ENCODE results near the gene ABHD2.

Gene ABHD2

GRCh38 chr15:89184357-89184756 lies 96.1 kb downstream of the ABHD2 start:
- DNase-seq (ENCODE audit: low read depth, low spot score): no peak
- no peak for TF ChIP-seq SUZ12 (IDR thresholded peaks at IDR 0.05; ENCODE audit: extremely low read depth, insufficient read depth, insufficient read length)
- TF ChIP-seq ZNF274 (IDR thresholded peaks at IDR 0.05; ENCODE audit: low read depth, low read length): no peak
- TF ChIP-seq YY1 (IDR thresholded peaks at IDR 0.05; ENCODE audit: insufficient read depth, insufficient read length): no peak

GRCh38 chr15:89184886-89185526 lies 96.8 kb downstream of the ABHD2 start:
- DNase-seq (ENCODE audit: low read depth, low spot score): no peak
- no peak overlapping the region for H3K9ac ChIP-seq (ENCODE audit: insufficient read length, low read depth)
- H3K27me3 ChIP-seq (ENCODE audit: insufficient read depth, insufficient read length): no peaks in the 10 kb centered on the region
- H3K4me1 ChIP-seq (ENCODE audit: insufficient read depth, insufficient read length): no peaks in the 10 kb centered on the region
- H3K36me3 ChIP-seq (ENCODE audit: insufficient read depth, insufficient read length, low read length): peaks cover 26% of the 10 kb centered on the region
- H3K4me3 ChIP-seq (ENCODE audit: insufficient read length, low read depth): no peak overlapping the region
- H3K9me3 ChIP-seq (ENCODE audit: insufficient read depth, low read length): no peaks in the 10 kb centered on the region
- no peak for TF ChIP-seq SUZ12 (IDR thresholded peaks at IDR 0.05; ENCODE audit: extremely low read depth, insufficient read depth, insufficient read length)
- TF ChIP-seq ZNF274 (IDR thresholded peaks at IDR 0.05; ENCODE audit: low read depth, low read length): no peak
- no peak for TF ChIP-seq YY1 (IDR thresholded peaks at IDR 0.05; ENCODE audit: insufficient read depth, insufficient read length)

More at GRCh38 chr15:89184357-89184756, 96.1 kb downstream of the ABHD2 start:
- no peaks in the 10 kb centered on the region for H3K27me3 ChIP-seq (ENCODE audit: insufficient read depth, insufficient read length)
- H3K4me3 ChIP-seq (ENCODE audit: insufficient read length, low read depth): no peak overlapping the region
- peaks cover 24% of the 10 kb centered on the region for H3K36me3 ChIP-seq (ENCODE audit: insufficient read depth, insufficient read length, low read length)
- no peaks in the 10 kb centered on the region for H3K9me3 ChIP-seq (ENCODE audit: insufficient read depth, low read length)
- no peak overlapping the region for H3K9ac ChIP-seq (ENCODE audit: insufficient read length, low read depth)
- no peaks in the 10 kb centered on the region for H3K4me1 ChIP-seq (ENCODE audit: insufficient read depth, insufficient read length)

GRCh38 chr15:89186803-89187202 lies 98.5 kb downstream of the ABHD2 start:
- H3K4me1 ChIP-seq (ENCODE audit: insufficient read depth, insufficient read length): no peaks in the 10 kb centered on the region
- no peak overlapping the region for H3K4me3 ChIP-seq (ENCODE audit: insufficient read length, low read depth)
- no peaks in the 10 kb centered on the region for H3K27me3 ChIP-seq (ENCODE audit: insufficient read depth, insufficient read length)
- H3K9ac ChIP-seq (ENCODE audit: insufficient read length, low read depth): no peak overlapping the region
- TF ChIP-seq ZNF274 (IDR thresholded peaks at IDR 0.05; ENCODE audit: low read depth, low read length) (no peak), SUZ12 (IDR thresholded peaks at IDR 0.05; ENCODE audit: extremely low read depth, insufficient read depth, insufficient read length) (no peak), YY1 (IDR thresholded peaks at IDR 0.05; ENCODE audit: insufficient read depth, insufficient read length) (no peak)
- H3K36me3 ChIP-seq (ENCODE audit: insufficient read depth, insufficient read length, low read length): peaks cover 38% of the 10 kb centered on the region
- no peak for DNase-seq (ENCODE audit: low read depth, low spot score)
- no peaks in the 10 kb centered on the region for H3K9me3 ChIP-seq (ENCODE audit: insufficient read depth, low read length)

- Histone ChIP-seq H3K4me3 (ENCODE audit: insufficient read length, low read depth) (no peak overlapping the region), H3K36me3 (ENCODE audit: insufficient read depth, insufficient read length, low read length) (peaks cover 42% of the 10 kb centered on the region), H3K9me3 (ENCODE audit: insufficient read depth, low read length) (no peaks in the 10 kb centered on the region), H3K27me3 (ENCODE audit: insufficient read depth, insufficient read length) (no peaks in the 10 kb centered on the region), H3K4me1 (ENCODE audit: insufficient read depth, insufficient read length) (no peaks in the 10 kb centered on the region), H3K9ac (ENCODE audit: insufficient read length, low read depth) (no peak overlapping the region)
- TF ChIP-seq SUZ12 (IDR thresholded peaks at IDR 0.05; ENCODE audit: extremely low read depth, insufficient read depth, insufficient read length) (no peak), ZNF274 (IDR thresholded peaks at IDR 0.05; ENCODE audit: low read depth, low read length) (no peak), YY1 (IDR thresholded peaks at IDR 0.05; ENCODE audit: insufficient read depth, insufficient read length) (no peak)
- no peak for DNase-seq (ENCODE audit: low read depth, low spot score)
Observed at GRCh38 chr15:89187301-89187985, 99.2 kb downstream of the ABHD2 start.

GRCh38 chr15:89187986-89188514 lies 99.8 kb downstream of the ABHD2 start:
- peaks cover 47% of the 10 kb centered on the region for H3K36me3 ChIP-seq (ENCODE audit: insufficient read depth, insufficient read length, low read length)
- no peak for DNase-seq (ENCODE audit: low read depth, low spot score)
- H3K4me3 ChIP-seq (ENCODE audit: insufficient read length, low read depth): no peak overlapping the region
- no peaks in the 10 kb centered on the region for H3K9me3 ChIP-seq (ENCODE audit: insufficient read depth, low read length)
- no peaks in the 10 kb centered on the region for H3K4me1 ChIP-seq (ENCODE audit: insufficient read depth, insufficient read length)
- TF ChIP-seq YY1 (IDR thresholded peaks at IDR 0.05; ENCODE audit: insufficient read depth, insufficient read length): no peak
- TF ChIP-seq SUZ12 (IDR thresholded peaks at IDR 0.05; ENCODE audit: extremely low read depth, insufficient read depth, insufficient read length): no peak
- TF ChIP-seq ZNF274 (IDR thresholded peaks at IDR 0.05; ENCODE audit: low read depth, low read length): no peak
- no peaks in the 10 kb centered on the region for H3K27me3 ChIP-seq (ENCODE audit: insufficient read depth, insufficient read length)
- no peak overlapping the region for H3K9ac ChIP-seq (ENCODE audit: insufficient read length, low read depth)

- TF ChIP-seq ZNF274 (IDR thresholded peaks at IDR 0.05; ENCODE audit: low read depth, low read length): no peak
- no peak for TF ChIP-seq SUZ12 (IDR thresholded peaks at IDR 0.05; ENCODE audit: extremely low read depth, insufficient read depth, insufficient read length)
- no peak for TF ChIP-seq YY1 (IDR thresholded peaks at IDR 0.05; ENCODE audit: insufficient read depth, insufficient read length)
- no peaks in the 10 kb centered on the region for H3K27me3 ChIP-seq (ENCODE audit: insufficient read depth, insufficient read length)
- H3K9ac ChIP-seq (ENCODE audit: insufficient read length, low read depth): no peak overlapping the region
- H3K36me3 ChIP-seq (ENCODE audit: insufficient read depth, insufficient read length, low read length): peaks cover 49% of the 10 kb centered on the region
- no peaks in the 10 kb centered on the region for H3K9me3 ChIP-seq (ENCODE audit: insufficient read depth, low read length)
- DNase-seq (ENCODE audit: low read depth, low spot score): no peak
- H3K4me1 ChIP-seq (ENCODE audit: insufficient read depth, insufficient read length): peaks cover 10% of the 10 kb centered on the region
- no peak overlapping the region for H3K4me3 ChIP-seq (ENCODE audit: insufficient read length, low read depth)
Observed at GRCh38 chr15:89192136-89192535, 103.9 kb downstream of the ABHD2 start.

- no peak for TF ChIP-seq SUZ12 (IDR thresholded peaks at IDR 0.05; ENCODE audit: extremely low read depth, insufficient read depth, insufficient read length)
- no peak for TF ChIP-seq YY1 (IDR thresholded peaks at IDR 0.05; ENCODE audit: insufficient read depth, insufficient read length)
- no peak for TF ChIP-seq ZNF274 (IDR thresholded peaks at IDR 0.05; ENCODE audit: low read depth, low read length)
- H3K9ac ChIP-seq (ENCODE audit: insufficient read length, low read depth): no peak overlapping the region
- DNase-seq (ENCODE audit: low read depth, low spot score): no peak
- no peak overlapping the region for H3K4me3 ChIP-seq (ENCODE audit: insufficient read length, low read depth)
- no peaks in the 10 kb centered on the region for H3K27me3 ChIP-seq (ENCODE audit: insufficient read depth, insufficient read length)
- peaks cover 10% of the 10 kb centered on the region for H3K4me1 ChIP-seq (ENCODE audit: insufficient read depth, insufficient read length)
- H3K9me3 ChIP-seq (ENCODE audit: insufficient read depth, low read length): no peaks in the 10 kb centered on the region
- peaks cover 48% of the 10 kb centered on the region for H3K36me3 ChIP-seq (ENCODE audit: insufficient read depth, insufficient read length, low read length)
Observed at GRCh38 chr15:89192766-89193165, 104.5 kb downstream of the ABHD2 start.

Data from NT2/D1 (cell line).